ENCODE measurements around the gene CCDC69. TPM values are rescaled to one million over a fixed set of nuclear protein-coding genes. Genes with fewer than 3 reads are reported as not detected.
"Not testable (repeated sequence)": the region's sequence is repeated elsewhere in the genome, so short reads cannot be mapped to it uniquely, and the experiment has no call there.

CCDC69 gene
- total RNA-seq, 1 donor from 2014 or later = 0.78 TPM

GRCh38 chr5:151199581-151200185 lies 24.2 kb downstream of the CCDC69 start:
- H3K4me1 Mint-ChIP-seq (ENCODE audit: unreplicated experiment) = no peaks in the 10 kb centered on the region
- no peak for TF ChIP-seq CTCF (IDR thresholded peaks at IDR 0.05)
- no peaks in the 10 kb centered on the region for H3K9me3 Mint-ChIP-seq (ENCODE audit: unreplicated experiment)
- peaks cover 21% of the 10 kb centered on the region for H3K27me3 Mint-ChIP-seq (ENCODE audit: unreplicated experiment)
- DNase-seq (ENCODE audit: extremely low spot score, unreplicated experiment) = no peak
- H3K36me3 Mint-ChIP-seq (ENCODE audit: unreplicated experiment) = no peaks in the 10 kb centered on the region
- H3K27ac Mint-ChIP-seq (ENCODE audit: unreplicated experiment) = no peak overlapping the region
- no peak overlapping the region for H3K4me3 Mint-ChIP-seq (ENCODE audit: unreplicated experiment)

GRCh38 chr5:151198861-151199260 lies 25.0 kb downstream of the CCDC69 start:
- Mint-ChIP-seq H3K27ac (ENCODE audit: unreplicated experiment) (no peak overlapping the region), H3K36me3 (ENCODE audit: unreplicated experiment) (no peaks in the 10 kb centered on the region), H3K27me3 (ENCODE audit: unreplicated experiment) (peaks cover 21% of the 10 kb centered on the region), H3K4me1 (ENCODE audit: unreplicated experiment) (no peaks in the 10 kb centered on the region), H3K4me3 (ENCODE audit: unreplicated experiment) (no peak overlapping the region), H3K9me3 (ENCODE audit: unreplicated experiment) (no peaks in the 10 kb centered on the region)
- no peak for TF ChIP-seq CTCF (IDR thresholded peaks at IDR 0.05)
- no peak for DNase-seq (ENCODE audit: extremely low spot score, unreplicated experiment)

- H3K4me3 Mint-ChIP-seq (ENCODE audit: unreplicated experiment); DNase-seq (ENCODE audit: extremely low spot score, unreplicated experiment); H3K9me3 Mint-ChIP-seq (ENCODE audit: unreplicated experiment); H3K27ac Mint-ChIP-seq (ENCODE audit: unreplicated experiment); H3K36me3 Mint-ChIP-seq (ENCODE audit: unreplicated experiment); H3K4me1 Mint-ChIP-seq (ENCODE audit: unreplicated experiment): not testable (repeated sequence)
- H3K27me3 Mint-ChIP-seq (ENCODE audit: unreplicated experiment) = peaks cover 26% of the 10 kb centered on the region
Measured at GRCh38 chr5:151197291-151197600, 26.6 kb downstream of the CCDC69 start.

GRCh38 chr5:151196556-151197290 lies 27.2 kb downstream of the CCDC69 start:
- Mint-ChIP-seq H3K9me3 (ENCODE audit: unreplicated experiment) (no peaks in the 10 kb centered on the region), H3K36me3 (ENCODE audit: unreplicated experiment) (no peaks in the 10 kb centered on the region), H3K4me3 (ENCODE audit: unreplicated experiment) (no peak overlapping the region), H3K27me3 (ENCODE audit: unreplicated experiment) (peaks cover 26% of the 10 kb centered on the region), H3K27ac (ENCODE audit: unreplicated experiment) (no peak overlapping the region), H3K4me1 (ENCODE audit: unreplicated experiment) (no peaks in the 10 kb centered on the region)
- DNase-seq (ENCODE audit: extremely low spot score, unreplicated experiment) = peak; percentile 46
- no peak for TF ChIP-seq CTCF (IDR thresholded peaks at IDR 0.05)

GRCh38 chr5:151195622-151196021 lies 28.3 kb downstream of the CCDC69 start:
- Mint-ChIP-seq H3K27me3 (ENCODE audit: unreplicated experiment) (peaks cover 29% of the 10 kb centered on the region), H3K36me3 (ENCODE audit: unreplicated experiment) (no peaks in the 10 kb centered on the region), H3K9me3 (ENCODE audit: unreplicated experiment) (peaks cover 8% of the 10 kb centered on the region), H3K4me1 (ENCODE audit: unreplicated experiment) (no peaks in the 10 kb centered on the region), H3K27ac (ENCODE audit: unreplicated experiment) (no peak overlapping the region), H3K4me3 (ENCODE audit: unreplicated experiment) (no peak overlapping the region)
- TF ChIP-seq CTCF (IDR thresholded peaks at IDR 0.05) = no peak
- no peak for DNase-seq (ENCODE audit: extremely low spot score, unreplicated experiment)
